ENCODE results near the gene TSHZ1. TPM values are rescaled to one million over a fixed set of nuclear protein-coding genes. Genes with fewer than 3 reads are reported as not detected.

Gene TSHZ1
- total and polyA plus RNA-seq, 4 donors = 6.2 to 19.9 (median 11.2) TPM

DNA sequence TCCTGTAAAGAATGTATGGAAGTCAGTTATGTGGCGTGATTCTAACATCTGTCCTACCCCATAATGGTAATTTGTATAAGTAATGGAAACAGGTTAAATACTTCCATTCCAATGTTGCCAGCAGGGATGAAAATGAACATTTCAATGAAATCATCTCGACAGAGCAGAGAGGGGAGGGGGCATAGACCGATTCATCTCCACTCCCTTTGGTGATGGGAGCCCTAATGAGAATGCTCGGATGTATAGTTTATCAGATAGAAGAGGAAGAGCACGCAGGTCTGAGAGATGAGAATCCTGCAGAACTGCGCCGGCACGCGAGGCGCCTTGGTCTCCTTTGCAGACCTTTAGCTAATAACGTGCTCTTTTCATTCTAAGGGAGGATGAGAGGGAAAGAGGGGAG lies 61.4 kb downstream of the TSHZ1 start:
- ATAC-seq (ENCODE audit: insufficient read depth, low FRiP score) (no peak), DNase-seq (no peak)
- WGBS, 2 donors = 94 to 96% methylated on average over 11 of the region's 11 CpGs
- Histone ChIP-seq H3K27me3 (ENCODE audit: control insufficient read depth in 3 of 3, insufficient read depth in 3 of 3, low read length in 2 of 3) (no peaks in the 10 kb centered on the region), H3K27ac (ENCODE audit: low read depth in 1 of 2, low read length in 1 of 2) (no peak overlapping the region), H3K36me3 (ENCODE audit: control insufficient read depth in 4 of 4, insufficient read depth in 4 of 4, low read length in 4 of 4) (no peaks in the 10 kb centered on the region), H3K9ac (ENCODE audit: insufficient read depth in 1 of 2, low read length in 2 of 2) (no peak overlapping the region), H3K4me1 (ENCODE audit: control insufficient read depth in 5 of 5, insufficient read depth in 5 of 5, low read length in 5 of 5) (peaks cover 0 to 19% (median 8%) of the 10 kb centered on the region in 5 donors), H3K9me3 (ENCODE audit: control insufficient read depth in 4 of 4, insufficient read depth in 3 of 4, low read length in 3 of 4) (no peaks in the 10 kb centered on the region), H3K4me3 (no peak overlapping the region)
- TF ChIP-seq, protein P1, sequence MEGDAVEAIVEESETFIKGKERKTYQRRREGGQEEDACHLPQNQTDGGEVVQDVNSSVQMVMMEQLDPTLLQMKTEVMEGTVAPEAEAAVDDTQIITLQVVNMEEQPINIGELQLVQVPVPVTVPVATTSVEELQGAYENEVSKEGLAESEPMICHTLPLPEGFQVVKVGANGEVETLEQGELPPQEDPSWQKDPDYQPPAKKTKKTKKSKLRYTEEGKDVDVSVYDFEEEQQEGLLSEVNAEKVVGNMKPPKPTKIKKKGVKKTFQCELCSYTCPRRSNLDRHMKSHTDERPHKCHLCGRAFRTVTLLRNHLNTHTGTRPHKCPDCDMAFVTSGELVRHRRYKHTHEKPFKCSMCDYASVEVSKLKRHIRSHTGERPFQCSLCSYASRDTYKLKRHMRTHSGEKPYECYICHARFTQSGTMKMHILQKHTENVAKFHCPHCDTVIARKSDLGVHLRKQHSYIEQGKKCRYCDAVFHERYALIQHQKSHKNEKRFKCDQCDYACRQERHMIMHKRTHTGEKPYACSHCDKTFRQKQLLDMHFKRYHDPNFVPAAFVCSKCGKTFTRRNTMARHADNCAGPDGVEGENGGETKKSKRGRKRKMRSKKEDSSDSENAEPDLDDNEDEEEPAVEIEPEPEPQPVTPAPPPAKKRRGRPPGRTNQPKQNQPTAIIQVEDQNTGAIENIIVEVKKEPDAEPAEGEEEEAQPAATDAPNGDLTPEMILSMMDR (IDR thresholded peaks at IDR 0.05; ENCODE audit: control extremely low read depth, extremely low read depth) = no peak

DNA sequence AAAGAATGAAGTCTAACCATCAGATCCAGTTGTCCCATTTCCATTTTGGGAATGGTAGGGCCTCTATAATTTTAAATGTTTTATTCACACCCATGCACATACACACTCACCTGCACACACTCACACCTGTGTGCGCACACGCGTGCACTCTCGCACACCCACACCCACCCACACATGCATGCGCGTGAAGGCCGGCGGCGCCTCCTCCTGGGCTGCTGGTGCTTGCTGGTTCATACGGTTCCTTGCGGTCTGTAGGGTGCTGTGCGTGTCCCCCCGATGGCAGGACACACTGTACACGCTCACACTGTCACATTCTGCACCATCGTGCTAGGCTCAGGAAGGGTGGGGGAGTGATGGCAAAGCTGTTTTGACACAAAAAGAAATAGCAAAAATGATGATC lies 63.2 kb downstream of the TSHZ1 start:
- no peak for ATAC-seq (ENCODE audit: insufficient read depth, low FRiP score)
- TF ChIP-seq, protein P1 (IDR thresholded peaks at IDR 0.05; ENCODE audit: control extremely low read depth, extremely low read depth) = no peak
- peaks cover 0 to 15% (median 7%) of the 10 kb centered on the region in 5 donors for H3K4me1 ChIP-seq (ENCODE audit: control insufficient read depth in 5 of 5, insufficient read depth in 5 of 5, low read length in 5 of 5)
- H3K36me3 ChIP-seq (ENCODE audit: control insufficient read depth in 4 of 4, insufficient read depth in 4 of 4, low read length in 4 of 4) = peaks cover 0 to 3% (median 0%) of the 10 kb centered on the region in 4 donors
- no peaks in the 10 kb centered on the region for H3K9me3 ChIP-seq (ENCODE audit: control insufficient read depth in 4 of 4, insufficient read depth in 3 of 4, low read length in 3 of 4)
- DNase-seq = no peak
- 98% methylated on average over 15 of the region's 15 CpGs for WGBS, 2 donors
- no peaks in the 10 kb centered on the region for H3K27me3 ChIP-seq (ENCODE audit: control insufficient read depth in 3 of 3, insufficient read depth in 3 of 3, low read length in 2 of 3)
- H3K9ac ChIP-seq (ENCODE audit: insufficient read depth in 1 of 2, low read length in 2 of 2) = no peak overlapping the region
- H3K27ac ChIP-seq (ENCODE audit: low read depth in 1 of 2, low read length in 1 of 2) = no peak overlapping the region
- no peak overlapping the region for H3K4me3 ChIP-seq

DNA sequence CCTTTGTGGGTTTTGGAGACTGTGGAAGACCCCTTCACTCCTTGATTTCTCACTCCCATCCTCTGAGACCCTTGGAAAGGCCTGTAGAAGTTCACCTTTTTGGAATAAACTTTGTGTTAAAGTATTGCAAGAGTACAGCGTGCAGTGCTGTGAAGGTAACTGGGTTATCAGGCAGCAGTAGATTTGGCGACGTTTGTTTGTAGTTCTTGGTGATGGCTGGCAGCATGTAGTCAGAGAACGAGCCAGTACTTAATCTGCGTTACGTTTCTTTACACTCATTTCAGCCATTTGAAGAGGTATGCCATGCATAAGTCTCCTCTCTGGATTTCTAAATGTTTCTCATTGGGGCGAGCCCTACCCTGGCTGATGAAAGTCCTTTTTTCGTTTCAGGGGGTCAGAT lies 64.6 kb downstream of the TSHZ1 start:
- peaks cover 0 to 12% (median 7%) of the 10 kb centered on the region in 5 donors for H3K4me1 ChIP-seq (ENCODE audit: control insufficient read depth in 5 of 5, insufficient read depth in 5 of 5, low read length in 5 of 5)
- no peak overlapping the region for H3K4me3 ChIP-seq
- WGBS, 2 donors = 94 to 96% methylated on average over 8 of the region's 8 CpGs
- ATAC-seq (ENCODE audit: insufficient read depth, low FRiP score) = no peak
- no peak overlapping the region for H3K27ac ChIP-seq (ENCODE audit: low read depth in 1 of 2, low read length in 1 of 2)
- no peaks in the 10 kb centered on the region for H3K9me3 ChIP-seq (ENCODE audit: control insufficient read depth in 4 of 4, insufficient read depth in 3 of 4, low read length in 3 of 4)
- H3K36me3 ChIP-seq (ENCODE audit: control insufficient read depth in 4 of 4, insufficient read depth in 4 of 4, low read length in 4 of 4) = peaks cover 0 to 3% (median 0%) of the 10 kb centered on the region in 4 donors
- TF ChIP-seq, protein P1 (IDR thresholded peaks at IDR 0.05; ENCODE audit: control extremely low read depth, extremely low read depth) = no peak
- DNase-seq = no peak
- no peak overlapping the region for H3K9ac ChIP-seq (ENCODE audit: insufficient read depth in 1 of 2, low read length in 2 of 2)
- H3K27me3 ChIP-seq (ENCODE audit: control insufficient read depth in 3 of 3, insufficient read depth in 3 of 3, low read length in 2 of 3) = no peaks in the 10 kb centered on the region
